HL-60 (cell line): Measurements from ENCODE around the gene ANKRD33B.

Experiments
- DNase-seq, 2 experiments: peaks; one replicate each; pipeline ENCODE4 v3.0.0-alpha.2; 2010 to 2020; ENCODE audit warnings: low read depth in 1 of 2, low spot score in 1 of 2
- H3K27ac ChIP-seq: fragments of 250-450 bp; sonication (Bioruptor Pico); replicated peaks from 2 replicates; pipeline ENCODE4 v1.5.1; 2020; ENCODE audit warnings: mild to moderate bottlenecking, moderate library complexity
- H3K27me3 ChIP-seq: fragments of 250-450 bp; sonication (Bioruptor Pico); 2 replicates; pipeline ENCODE4 v1.5.1; 2021; ENCODE audit warnings: mild to moderate bottlenecking, moderate library complexity; ENCODE audit not compliant: insufficient read depth, poor library complexity, severe bottlenecking
- H3K4me3 ChIP-seq: replicated peaks from 2 replicates; pipeline ENCODE4 v1.5.1; 2011; ENCODE audit warnings: mild to moderate bottlenecking, control low read depth, low read length; ENCODE audit not compliant: insufficient read depth
- GABPA ChIP-seq: IDR thresholded peaks from 2 replicates; pipeline ENCODE4 v1.6.1; 2012; ENCODE audit warnings: low read depth
- POLR2AphosphoS5 ChIP-seq: IDR thresholded peaks from 2 replicates; pipeline ENCODE4 v1.6.1; 2012; ENCODE audit warnings: low read depth
- SPI1 ChIP-seq: IDR thresholded peaks from 2 replicates; pipeline ENCODE4 v1.6.1; 2012; ENCODE audit warnings: low read depth, mild to moderate bottlenecking, borderline replicate concordance
- TF ChIP-seq, protein P1 (sequence below): IDR thresholded peaks from one replicate; pipeline ENCODE4 v1.5.1; 2011; ENCODE audit warnings: low read length, control low read depth, inconsistent platforms; ENCODE audit not compliant: insufficient read depth
- TF ChIP-seq, protein P2 (sequence below): IDR thresholded peaks from 2 replicates; pipeline ENCODE4 v1.6.1; 2012; ENCODE audit warnings: low read depth; ENCODE audit not compliant: insufficient replicate concordance

ANKRD33B gene

DNA sequence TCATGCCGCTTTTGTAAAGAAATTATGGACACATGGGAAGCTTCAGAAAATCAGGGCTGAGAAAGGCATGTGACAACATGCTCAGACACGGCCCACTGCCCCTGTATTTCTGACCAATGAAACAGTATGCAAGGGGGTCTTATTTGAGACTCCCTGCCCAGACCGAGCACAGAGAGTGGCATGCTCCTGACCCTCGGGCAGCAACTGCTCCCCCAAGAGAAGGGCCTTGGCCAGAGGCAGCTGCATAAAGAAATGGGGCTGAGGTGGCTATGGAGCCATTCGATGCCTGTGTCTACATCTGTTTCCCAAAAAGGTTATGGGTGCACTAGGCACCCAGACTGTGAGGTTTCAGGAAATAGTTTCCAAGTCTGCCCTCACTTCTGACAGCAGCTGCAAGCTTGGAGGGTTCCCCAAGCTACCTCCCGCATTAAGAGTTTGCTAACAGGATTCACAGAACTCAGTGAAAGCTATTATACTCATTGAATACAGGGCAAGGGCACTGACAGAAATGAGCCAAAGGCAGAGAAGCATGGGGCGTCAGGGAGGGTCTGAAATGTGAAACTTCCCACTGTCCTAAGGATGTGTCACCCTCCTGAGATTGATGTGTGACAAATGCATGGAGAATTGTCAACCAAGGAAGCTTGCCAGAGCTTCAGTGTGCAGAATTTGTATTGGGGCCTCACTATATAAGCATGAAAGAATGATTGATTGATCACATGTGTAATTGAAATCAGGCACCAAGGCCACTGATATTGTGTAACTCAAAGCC, 102.8 kb downstream of the ANKRD33B start:
- no peaks in the 10 kb centered on the region for H3K27me3 ChIP-seq
- DNase-seq: no peak
- no peak overlapping the region for H3K4me3 ChIP-seq
- no peak overlapping the region for H3K27ac ChIP-seq
- TF ChIP-seq POLR2AphosphoS5: no peak
- TF ChIP-seq GABPA: no peak
- TF ChIP-seq, protein P1, sequence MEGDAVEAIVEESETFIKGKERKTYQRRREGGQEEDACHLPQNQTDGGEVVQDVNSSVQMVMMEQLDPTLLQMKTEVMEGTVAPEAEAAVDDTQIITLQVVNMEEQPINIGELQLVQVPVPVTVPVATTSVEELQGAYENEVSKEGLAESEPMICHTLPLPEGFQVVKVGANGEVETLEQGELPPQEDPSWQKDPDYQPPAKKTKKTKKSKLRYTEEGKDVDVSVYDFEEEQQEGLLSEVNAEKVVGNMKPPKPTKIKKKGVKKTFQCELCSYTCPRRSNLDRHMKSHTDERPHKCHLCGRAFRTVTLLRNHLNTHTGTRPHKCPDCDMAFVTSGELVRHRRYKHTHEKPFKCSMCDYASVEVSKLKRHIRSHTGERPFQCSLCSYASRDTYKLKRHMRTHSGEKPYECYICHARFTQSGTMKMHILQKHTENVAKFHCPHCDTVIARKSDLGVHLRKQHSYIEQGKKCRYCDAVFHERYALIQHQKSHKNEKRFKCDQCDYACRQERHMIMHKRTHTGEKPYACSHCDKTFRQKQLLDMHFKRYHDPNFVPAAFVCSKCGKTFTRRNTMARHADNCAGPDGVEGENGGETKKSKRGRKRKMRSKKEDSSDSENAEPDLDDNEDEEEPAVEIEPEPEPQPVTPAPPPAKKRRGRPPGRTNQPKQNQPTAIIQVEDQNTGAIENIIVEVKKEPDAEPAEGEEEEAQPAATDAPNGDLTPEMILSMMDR: no peak

DNA sequence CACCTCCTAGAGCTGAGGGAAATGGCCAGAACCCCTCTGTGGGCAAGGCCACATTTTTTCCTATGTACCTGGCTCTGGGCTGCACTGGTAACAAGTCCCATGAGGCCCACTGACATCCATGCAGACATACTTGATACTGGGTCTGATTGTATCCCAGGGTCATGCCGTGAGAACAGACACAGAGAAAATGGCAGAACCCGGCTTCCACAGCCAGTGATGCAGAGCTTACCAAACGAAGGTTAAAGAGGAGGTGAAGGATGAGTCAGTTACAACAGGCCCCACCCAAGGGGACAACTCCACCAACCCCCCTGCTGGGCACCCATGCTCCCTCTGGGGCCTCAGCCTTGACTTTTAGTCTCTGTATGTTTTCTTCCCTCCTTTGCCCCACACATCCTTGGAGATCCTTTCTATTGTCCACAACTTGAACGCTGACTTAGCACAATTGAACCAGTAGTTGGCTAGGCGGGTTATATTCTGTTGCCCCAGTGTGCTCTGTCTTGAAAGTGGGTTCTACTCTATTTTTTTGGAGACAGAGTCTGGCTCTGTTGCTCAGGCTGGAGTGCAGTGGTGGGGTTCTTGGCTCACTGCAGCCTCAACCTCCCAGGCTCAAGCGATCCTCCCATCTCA, 103.7 kb downstream of the ANKRD33B start:
- no peak overlapping the region for H3K27ac ChIP-seq
- no peaks in the 10 kb centered on the region for H3K27me3 ChIP-seq
- TF ChIP-seq, protein P1: no peak
- TF ChIP-seq GABPA (no peak), SPI1 (no peak), POLR2AphosphoS5 (no peak)
- TF ChIP-seq, protein P2, sequence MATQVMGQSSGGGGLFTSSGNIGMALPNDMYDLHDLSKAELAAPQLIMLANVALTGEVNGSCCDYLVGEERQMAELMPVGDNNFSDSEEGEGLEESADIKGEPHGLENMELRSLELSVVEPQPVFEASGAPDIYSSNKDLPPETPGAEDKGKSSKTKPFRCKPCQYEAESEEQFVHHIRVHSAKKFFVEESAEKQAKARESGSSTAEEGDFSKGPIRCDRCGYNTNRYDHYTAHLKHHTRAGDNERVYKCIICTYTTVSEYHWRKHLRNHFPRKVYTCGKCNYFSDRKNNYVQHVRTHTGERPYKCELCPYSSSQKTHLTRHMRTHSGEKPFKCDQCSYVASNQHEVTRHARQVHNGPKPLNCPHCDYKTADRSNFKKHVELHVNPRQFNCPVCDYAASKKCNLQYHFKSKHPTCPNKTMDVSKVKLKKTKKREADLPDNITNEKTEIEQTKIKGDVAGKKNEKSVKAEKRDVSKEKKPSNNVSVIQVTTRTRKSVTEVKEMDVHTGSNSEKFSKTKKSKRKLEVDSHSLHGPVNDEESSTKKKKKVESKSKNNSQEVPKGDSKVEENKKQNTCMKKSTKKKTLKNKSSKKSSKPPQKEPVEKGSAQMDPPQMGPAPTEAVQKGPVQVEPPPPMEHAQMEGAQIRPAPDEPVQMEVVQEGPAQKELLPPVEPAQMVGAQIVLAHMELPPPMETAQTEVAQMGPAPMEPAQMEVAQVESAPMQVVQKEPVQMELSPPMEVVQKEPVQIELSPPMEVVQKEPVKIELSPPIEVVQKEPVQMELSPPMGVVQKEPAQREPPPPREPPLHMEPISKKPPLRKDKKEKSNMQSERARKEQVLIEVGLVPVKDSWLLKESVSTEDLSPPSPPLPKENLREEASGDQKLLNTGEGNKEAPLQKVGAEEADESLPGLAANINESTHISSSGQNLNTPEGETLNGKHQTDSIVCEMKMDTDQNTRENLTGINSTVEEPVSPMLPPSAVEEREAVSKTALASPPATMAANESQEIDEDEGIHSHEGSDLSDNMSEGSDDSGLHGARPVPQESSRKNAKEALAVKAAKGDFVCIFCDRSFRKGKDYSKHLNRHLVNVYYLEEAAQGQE: no peak
- H3K4me3 ChIP-seq: no peak overlapping the region
- no peak for DNase-seq

DNA sequence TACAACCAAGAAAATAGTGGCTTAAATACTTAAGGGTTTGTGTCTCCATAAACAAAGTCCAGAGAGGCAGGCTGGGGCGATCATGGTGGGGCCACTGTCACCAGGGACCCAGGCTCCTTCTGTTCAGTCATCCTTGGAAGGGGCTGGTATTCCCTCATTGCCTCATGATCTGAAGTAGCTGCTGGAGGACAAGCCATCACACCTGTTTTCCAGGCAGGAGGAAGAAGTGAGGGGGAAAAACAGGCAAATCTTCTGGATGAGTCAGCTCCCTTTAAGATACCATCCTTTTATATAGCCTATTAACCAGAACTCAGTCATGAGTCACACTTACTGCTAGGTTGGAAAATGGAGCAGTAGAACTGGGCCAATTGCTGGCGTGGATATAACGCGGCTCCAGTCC, 104.8 kb downstream of the ANKRD33B start:
- DNase-seq: no peak
- TF ChIP-seq GABPA (no peak), SPI1 (no peak)
- TF ChIP-seq, protein P2: no peak
- no peak overlapping the region for H3K4me3 ChIP-seq
- H3K27me3 ChIP-seq: no peaks in the 10 kb centered on the region
- no peak overlapping the region for H3K27ac ChIP-seq

DNA sequence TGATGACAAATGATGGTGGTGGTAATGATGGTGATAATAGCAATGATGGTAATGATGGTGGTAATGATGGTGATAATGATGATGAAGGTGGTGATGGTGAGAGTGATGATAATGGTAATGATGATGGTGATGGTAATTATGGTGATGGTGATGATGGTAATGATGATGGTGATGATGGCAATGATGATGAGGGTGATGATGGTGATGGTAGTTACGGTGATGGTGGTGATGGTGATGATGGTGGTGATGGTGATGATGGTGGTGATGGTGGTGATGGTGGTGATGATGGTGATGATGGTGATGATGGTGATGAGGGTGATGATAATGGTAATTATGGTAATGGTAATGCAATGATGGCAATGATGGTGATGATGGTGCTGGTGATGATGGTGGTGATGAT, 106.1 kb downstream of the ANKRD33B start:
- TF ChIP-seq, protein P1: no peak
- TF ChIP-seq, protein P2: no peak
- TF ChIP-seq SPI1: no peak
- TF ChIP-seq GABPA: no peak
- no peak for TF ChIP-seq POLR2AphosphoS5
- H3K4me3 ChIP-seq: no peak overlapping the region
- H3K27me3 ChIP-seq: no peaks in the 10 kb centered on the region
- DNase-seq: no peak
- H3K27ac ChIP-seq: no peak overlapping the region
